Adrenal gland (tissue), 5 donors: ENCODE measurements around the gene SP100.

ENCODE experiments used
- POLR2A ChIP-seq, 2 donors: fragments of 450-650 bp; IDR thresholded peaks; one replicate each; pipeline ENCODE4 v1.6.1; 2017; ENCODE audit warnings: antibody characterized with exemption in 2 of 2, mild to moderate bottlenecking in 2 of 2, moderate library complexity in 1 of 2
- TF ChIP-seq, protein P1 (sequence below), 6 experiments: fragments of 450-650 bp in 4 of 6; fragments of 200-600 bp in 2 of 6; sonication (generic) in 1 of 6; IDR thresholded peaks; 1 replicate in 5 of 6; 2 replicates in 1 of 6; pipeline versions ENCODE4 v1.5.1 to v1.8.0; 2016 to 2021; ENCODE audit warnings: antibody characterized with exemption in 6 of 6, mild to moderate bottlenecking in 2 of 6, moderate library complexity in 1 of 6
- donor health status: DM: no; HTN: no; CAD: no.

DNA sequence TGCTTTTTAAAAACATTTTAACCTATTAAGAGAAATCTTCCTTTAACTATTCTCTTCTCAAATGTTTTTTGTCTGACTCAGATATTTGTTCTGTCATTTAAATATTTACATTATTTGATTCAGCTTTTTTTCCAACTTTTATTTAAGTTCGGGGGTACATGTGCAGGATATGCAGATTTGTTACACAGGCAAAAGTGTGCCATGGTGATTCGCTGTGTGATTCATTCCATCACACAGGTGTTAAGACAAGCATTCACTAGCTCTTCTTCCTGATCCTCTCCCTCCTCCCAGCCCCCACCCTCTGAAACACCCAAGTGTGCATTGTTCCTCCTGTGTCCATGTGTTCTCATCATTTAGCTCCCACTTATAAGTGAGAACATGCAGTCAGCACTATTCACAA lies 19.4 kb downstream of the SP100 start:
- TF ChIP-seq, protein P1, sequence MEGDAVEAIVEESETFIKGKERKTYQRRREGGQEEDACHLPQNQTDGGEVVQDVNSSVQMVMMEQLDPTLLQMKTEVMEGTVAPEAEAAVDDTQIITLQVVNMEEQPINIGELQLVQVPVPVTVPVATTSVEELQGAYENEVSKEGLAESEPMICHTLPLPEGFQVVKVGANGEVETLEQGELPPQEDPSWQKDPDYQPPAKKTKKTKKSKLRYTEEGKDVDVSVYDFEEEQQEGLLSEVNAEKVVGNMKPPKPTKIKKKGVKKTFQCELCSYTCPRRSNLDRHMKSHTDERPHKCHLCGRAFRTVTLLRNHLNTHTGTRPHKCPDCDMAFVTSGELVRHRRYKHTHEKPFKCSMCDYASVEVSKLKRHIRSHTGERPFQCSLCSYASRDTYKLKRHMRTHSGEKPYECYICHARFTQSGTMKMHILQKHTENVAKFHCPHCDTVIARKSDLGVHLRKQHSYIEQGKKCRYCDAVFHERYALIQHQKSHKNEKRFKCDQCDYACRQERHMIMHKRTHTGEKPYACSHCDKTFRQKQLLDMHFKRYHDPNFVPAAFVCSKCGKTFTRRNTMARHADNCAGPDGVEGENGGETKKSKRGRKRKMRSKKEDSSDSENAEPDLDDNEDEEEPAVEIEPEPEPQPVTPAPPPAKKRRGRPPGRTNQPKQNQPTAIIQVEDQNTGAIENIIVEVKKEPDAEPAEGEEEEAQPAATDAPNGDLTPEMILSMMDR (IDR thresholded peaks at IDR 0.05) = no peak
- no peak for TF ChIP-seq POLR2A (IDR thresholded peaks at IDR 0.05)
